Esophagus squamous epithelium (tissue), 5 donors: ENCODE measurements around the gene PRPF39. TPM values are rescaled to one million over a fixed set of nuclear protein-coding genes. Genes with fewer than 3 reads are reported as not detected.

Experiments
- DNase-seq: peaks from one replicate; lab custom pipeline; 2025; lab: John Stamatoyannopoulos, UW
- H3K27ac ChIP-seq, 4 donors: fragments of 200-600 bp; sonication (generic); one replicate each; pipeline ENCODE4 v1.5.1; 2016 to 2019; ENCODE audit warnings: mild to moderate bottlenecking in 1 of 4
- H3K27me3 ChIP-seq, 4 donors: fragments of 200-600 bp; sonication (generic); 1 replicate in 3 of 4; 2 replicates in 1 of 4; pipeline versions ENCODE4 v1.5.1 to v1.6.0; 2017 to 2021; ENCODE audit warnings: antibody characterized with exemption in 1 of 4
- H3K36me3 ChIP-seq, 3 donors: fragments of 200-600 bp; sonication (generic); one replicate each; pipeline ENCODE4 v1.5.1; 2016 to 2019
- H3K4me1 ChIP-seq, 3 donors: fragments of 200-600 bp; sonication (generic); one replicate each; pipeline ENCODE4 v1.5.1; 2017 to 2019
- H3K4me3 ChIP-seq, 4 donors: fragments of 200-600 bp; sonication (generic); 1 replicate in 3 of 4; 2 replicates in 1 of 4; pipeline ENCODE4 v1.5.1; 2016 to 2019; ENCODE audit warnings: mild to moderate bottlenecking in 2 of 4, moderate library complexity in 1 of 4
- H3K9me3 ChIP-seq, 3 donors: fragments of 200-600 bp; sonication (generic); one replicate each; pipeline ENCODE4 v1.5.1; 2016 to 2019
- POLR2A ChIP-seq, 4 donors: fragments of 450-650 bp; IDR thresholded peaks; one replicate each; pipeline ENCODE4 v1.6.1; 2017; ENCODE audit warnings: antibody characterized with exemption in 4 of 4, mild to moderate bottlenecking in 4 of 4, moderate library complexity in 3 of 4
- WGBS, 2 donors: methylation state at CpG; one replicate each; pipeline ENCODE4 v1.1.5; 2018; 5-methylcytosine and 5-hydroxymethylcytosine counted together
- intact Hi-C: fragments of 100-400 bp; cut with DNase I; formaldehyde crosslinking; loops from one replicate; pipeline ENCODE4 v1.15.0; 2022
- total RNA-seq, 4 donors: library from RNA; depleted of rRNA; stranded (reverse); fragments of >200 nt; gene quantifications; one replicate each; pipeline ENCODE4 v1.1.0, GENCODE V29; 2016
- TF ChIP-seq, protein P1 (sequence below), 6 experiments: fragments of 450-650 bp in 4 of 6; fragments of 200-600 bp in 2 of 6; sonication (generic) in 2 of 6; IDR thresholded peaks; one replicate each; pipeline ENCODE4 v1.5.1; 2016 to 2019; ENCODE audit warnings: antibody characterized with exemption in 6 of 6, mild to moderate bottlenecking in 4 of 6, moderate library complexity in 4 of 6
- donor health status: DM: yes; HTN: yes; CAD: no.

The PRPF39 gene, protein sequence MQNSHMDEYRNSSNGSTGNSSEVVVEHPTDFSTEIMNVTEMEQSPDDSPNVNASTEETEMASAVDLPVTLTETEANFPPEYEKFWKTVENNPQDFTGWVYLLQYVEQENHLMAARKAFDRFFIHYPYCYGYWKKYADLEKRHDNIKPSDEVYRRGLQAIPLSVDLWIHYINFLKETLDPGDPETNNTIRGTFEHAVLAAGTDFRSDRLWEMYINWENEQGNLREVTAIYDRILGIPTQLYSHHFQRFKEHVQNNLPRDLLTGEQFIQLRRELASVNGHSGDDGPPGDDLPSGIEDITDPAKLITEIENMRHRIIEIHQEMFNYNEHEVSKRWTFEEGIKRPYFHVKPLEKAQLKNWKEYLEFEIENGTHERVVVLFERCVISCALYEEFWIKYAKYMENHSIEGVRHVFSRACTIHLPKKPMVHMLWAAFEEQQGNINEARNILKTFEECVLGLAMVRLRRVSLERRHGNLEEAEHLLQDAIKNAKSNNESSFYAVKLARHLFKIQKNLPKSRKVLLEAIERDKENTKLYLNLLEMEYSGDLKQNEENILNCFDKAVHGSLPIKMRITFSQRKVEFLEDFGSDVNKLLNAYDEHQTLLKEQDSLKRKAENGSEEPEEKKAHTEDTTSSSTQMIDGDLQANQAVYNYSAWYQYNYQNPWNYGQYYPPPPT
- 10 to 100 TPM in 3 of 4 donors, 1 to 10 TPM in 1; 6.9 to 39.9 (median 19.2) TPM for total RNA-seq

DNA sequence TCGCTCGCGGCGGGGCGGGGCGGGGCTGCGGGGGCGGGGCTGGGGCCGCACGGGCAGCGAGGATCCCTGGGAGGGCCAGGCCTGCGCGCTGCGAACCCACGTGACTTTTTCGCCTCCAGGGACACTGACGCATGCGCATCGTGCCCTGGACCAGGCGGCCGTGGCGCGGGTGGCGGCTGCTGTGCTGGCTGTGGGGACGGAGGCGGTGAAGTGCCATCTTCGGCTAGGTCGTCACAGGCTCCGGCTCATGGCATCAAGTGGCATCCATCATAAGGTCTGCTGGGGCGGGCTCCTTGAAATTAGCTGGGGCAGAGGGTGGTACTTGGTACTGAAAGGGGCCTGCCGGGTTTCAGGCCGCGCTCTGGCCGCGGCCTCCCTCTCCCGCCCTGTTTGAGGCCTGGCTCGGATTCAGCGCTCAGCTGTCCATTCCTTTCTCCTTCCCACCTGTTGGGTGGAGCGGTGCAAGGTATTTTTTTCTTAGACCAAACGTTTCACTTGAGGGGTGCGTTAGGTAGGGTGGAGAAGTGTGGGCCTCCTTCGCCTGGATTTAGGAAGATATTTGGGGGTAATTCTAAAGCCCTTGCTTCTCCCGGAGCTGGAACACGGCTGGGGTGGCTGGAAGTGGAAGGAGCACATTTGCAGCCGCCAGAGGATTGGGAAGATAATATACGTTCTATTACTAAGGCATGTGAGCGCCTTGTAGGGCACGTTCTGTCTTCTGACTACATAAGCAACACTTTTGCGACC is at the start of gene PRPF39:
Gene PRPF39, plus strand, starts transcription at position 141 of the 747 bp plus-strand sequence. CDS start 11,124 bp downstream, outside the sequence.
- DNase-seq: peak; percentile 52
- no peaks in the 10 kb centered on the region for H3K36me3 ChIP-seq
- H3K4me3 ChIP-seq: peak within 1 kb of the TSS; percentile 58 to 91 (median 76)
- H3K27me3 ChIP-seq: no peaks in the 10 kb centered on the region
- intact Hi-C loops: loop anchor here (2.0 kb wide), 1 partner anchor 51 kb away; the partner anchor contains the start of genes FANCM and FKBP3
- peak within 1 kb of the TSS; percentile 82 to 92 (median 92) for H3K27ac ChIP-seq
- TF ChIP-seq, protein P1, sequence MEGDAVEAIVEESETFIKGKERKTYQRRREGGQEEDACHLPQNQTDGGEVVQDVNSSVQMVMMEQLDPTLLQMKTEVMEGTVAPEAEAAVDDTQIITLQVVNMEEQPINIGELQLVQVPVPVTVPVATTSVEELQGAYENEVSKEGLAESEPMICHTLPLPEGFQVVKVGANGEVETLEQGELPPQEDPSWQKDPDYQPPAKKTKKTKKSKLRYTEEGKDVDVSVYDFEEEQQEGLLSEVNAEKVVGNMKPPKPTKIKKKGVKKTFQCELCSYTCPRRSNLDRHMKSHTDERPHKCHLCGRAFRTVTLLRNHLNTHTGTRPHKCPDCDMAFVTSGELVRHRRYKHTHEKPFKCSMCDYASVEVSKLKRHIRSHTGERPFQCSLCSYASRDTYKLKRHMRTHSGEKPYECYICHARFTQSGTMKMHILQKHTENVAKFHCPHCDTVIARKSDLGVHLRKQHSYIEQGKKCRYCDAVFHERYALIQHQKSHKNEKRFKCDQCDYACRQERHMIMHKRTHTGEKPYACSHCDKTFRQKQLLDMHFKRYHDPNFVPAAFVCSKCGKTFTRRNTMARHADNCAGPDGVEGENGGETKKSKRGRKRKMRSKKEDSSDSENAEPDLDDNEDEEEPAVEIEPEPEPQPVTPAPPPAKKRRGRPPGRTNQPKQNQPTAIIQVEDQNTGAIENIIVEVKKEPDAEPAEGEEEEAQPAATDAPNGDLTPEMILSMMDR (IDR thresholded peaks at IDR 0.05): peak in 1 of 6 experiments; percentile 6
- TF ChIP-seq POLR2A (IDR thresholded peaks at IDR 0.05): peak in 3 of 4 donors; percentile 59 to 88 (median 64)
- H3K9me3 ChIP-seq: no peaks in the 10 kb centered on the region
- 0 to 1% methylated on average over 20 to 27 of the region's 49 CpGs for WGBS, 2 donors
- H3K4me1 ChIP-seq: peaks cover 8 to 56% (median 41%) of the 10 kb centered on the region in 3 donors

DNA sequence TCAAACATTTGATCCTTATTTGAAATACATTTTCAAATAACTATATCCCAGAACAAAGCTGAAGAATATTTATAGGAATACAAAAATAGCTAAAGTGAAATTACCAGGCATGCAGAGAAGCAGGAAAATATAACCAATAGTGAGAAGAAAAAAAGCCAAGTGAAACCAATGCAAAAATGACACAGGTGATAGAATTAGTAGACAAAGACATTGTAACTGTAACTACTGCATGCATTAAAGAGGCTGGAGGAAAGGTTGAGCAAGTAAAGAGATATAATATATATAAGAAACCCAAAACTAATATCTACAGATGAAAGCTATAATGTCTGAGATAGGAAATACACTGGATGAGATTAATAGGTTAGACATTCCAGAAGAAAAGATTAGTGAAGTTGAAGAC is 49.2 kb upstream of the PRPF39 start:
- TF ChIP-seq POLR2A (IDR thresholded peaks at IDR 0.05): no peak
- TF ChIP-seq, protein P1 (IDR thresholded peaks at IDR 0.05): no peak
- Histone ChIP-seq H3K4me3 (no peak overlapping the region), H3K4me1 (no peaks in the 10 kb centered on the region), H3K36me3 (peaks cover 0 to 78% (median 14%) of the 10 kb centered on the region in 3 donors), H3K27ac (no peak overlapping the region), H3K9me3 (no peaks in the 10 kb centered on the region), H3K27me3 (no peaks in the 10 kb centered on the region)
- no peak for DNase-seq
- intact Hi-C loops: no loop called here

DNA sequence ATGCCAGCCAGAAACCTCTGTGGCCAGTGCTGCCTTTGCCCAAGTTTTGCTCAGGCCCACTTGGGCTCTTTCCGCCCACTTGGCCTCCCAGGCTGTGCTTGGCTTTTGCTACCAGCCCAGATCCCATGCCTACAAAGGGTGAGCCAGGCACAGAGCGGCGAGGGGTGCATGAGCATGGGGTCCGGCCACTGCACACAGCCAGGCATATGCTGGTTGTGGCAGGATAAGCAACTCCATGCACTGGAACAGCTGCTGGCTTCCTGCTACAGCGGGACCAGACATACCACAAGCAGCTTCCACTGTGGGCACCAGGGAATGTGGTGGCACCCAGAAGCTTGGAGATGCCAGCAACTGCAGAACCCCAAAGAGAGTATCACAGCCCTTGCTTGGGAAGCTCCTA is 45.7 kb upstream of the PRPF39 start:
- intact Hi-C loops: no loop called here
- no peaks in the 10 kb centered on the region for H3K27me3 ChIP-seq
- DNase-seq: no peak
- WGBS, 2 donors: 100% methylated on average over 3 to 5 of the region's 5 CpGs
- no peak overlapping the region for H3K4me3 ChIP-seq
- no peak for TF ChIP-seq POLR2A (IDR thresholded peaks at IDR 0.05)
- TF ChIP-seq, protein P1 (IDR thresholded peaks at IDR 0.05): no peak
- peaks cover 0 to 51% (median 14%) of the 10 kb centered on the region in 3 donors for H3K36me3 ChIP-seq
- no peaks in the 10 kb centered on the region for H3K4me1 ChIP-seq
- H3K27ac ChIP-seq: no peak overlapping the region
- no peaks in the 10 kb centered on the region for H3K9me3 ChIP-seq

DNA sequence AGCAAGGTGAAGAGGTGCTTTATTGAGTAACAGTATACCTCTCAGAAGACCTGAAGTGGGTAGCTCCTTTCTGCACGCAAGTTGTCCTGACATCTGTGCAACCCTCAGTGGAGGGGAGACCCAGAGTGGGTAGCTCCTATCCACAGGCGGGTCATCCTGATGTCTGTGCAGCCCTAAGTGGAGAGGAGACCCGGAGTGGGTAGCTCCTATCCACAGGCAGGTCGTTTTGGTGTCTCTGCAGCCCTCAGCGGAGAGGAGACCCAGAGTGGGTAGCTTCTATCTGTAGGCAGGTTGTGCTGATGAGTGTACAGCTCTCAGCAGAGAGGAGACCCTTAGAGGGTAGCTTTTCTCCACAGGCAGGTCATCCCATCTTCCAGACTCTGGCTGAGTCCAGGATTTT is 45.1 kb upstream of the PRPF39 start:
- no peak overlapping the region for H3K27ac ChIP-seq
- no peaks in the 10 kb centered on the region for H3K27me3 ChIP-seq
- 90 to 100% methylated on average over 1 to 5 of the region's 5 CpGs for WGBS, 2 donors
- H3K9me3 ChIP-seq: no peaks in the 10 kb centered on the region
- intact Hi-C loops: no loop called here
- H3K4me1 ChIP-seq: no peaks in the 10 kb centered on the region
- TF ChIP-seq POLR2A (IDR thresholded peaks at IDR 0.05): no peak
- TF ChIP-seq, protein P1 (IDR thresholded peaks at IDR 0.05): no peak
- peaks cover 0 to 46% (median 12%) of the 10 kb centered on the region in 3 donors for H3K36me3 ChIP-seq
- H3K4me3 ChIP-seq: no peak overlapping the region
- DNase-seq: no peak
